GM23248 (cell line): Measurements from ENCODE around the gene NEK11. TPM values are rescaled to one million over a fixed set of nuclear protein-coding genes. Genes with fewer than 3 reads are reported as not detected.

Experiments
- DNase-seq: peaks from one replicate; pipeline ENCODE4 v3.0.0-alpha.2; 2015
- H2AFZ ChIP-seq: fragments of 200-600 bp; sonication (generic); 2 replicates; pipeline ENCODE4 v1.6.1; 2016; ENCODE audit warnings: antibody characterized with exemption
- H3F3A ChIP-seq: fragments of 200-600 bp; sonication (generic); 2 replicates; pipeline ENCODE4 v1.6.1; 2016; ENCODE audit warnings: mild to moderate bottlenecking, antibody characterized with exemption, mixed run types; ENCODE audit not compliant: insufficient read depth
- H3K27ac ChIP-seq: fragments of 200-600 bp; sonication (generic); 2 replicates; pipeline ENCODE4 v1.5.1; 2016; ENCODE audit warnings: mild to moderate bottlenecking
- H3K27me3 ChIP-seq: fragments of 200-600 bp; sonication (generic); replicated peaks from 2 replicates; pipeline ENCODE4 v1.6.1; 2016; ENCODE audit warnings: mild to moderate bottlenecking; ENCODE audit not compliant: insufficient read depth
- H3K36me3 ChIP-seq: fragments of 200-600 bp; sonication (generic); 2 replicates; pipeline ENCODE4 v1.6.1; 2016; ENCODE audit warnings: low read depth, mild to moderate bottlenecking
- H3K4me1 ChIP-seq: fragments of 200-600 bp; sonication (generic); 2 replicates; pipeline ENCODE4 v1.6.1; 2016; ENCODE audit warnings: mild to moderate bottlenecking; ENCODE audit not compliant: insufficient read depth
- H3K4me2 ChIP-seq: fragments of 200-600 bp; sonication (generic); one replicate; pipeline ENCODE4 v1.6.1; 2016; ENCODE audit warnings: mild to moderate bottlenecking; ENCODE audit not compliant: unreplicated experiment
- H3K4me3 ChIP-seq: fragments of 200-600 bp; sonication (generic); 2 replicates; pipeline ENCODE4 v1.5.1; 2016; ENCODE audit warnings: mild to moderate bottlenecking
- H3K79me2 ChIP-seq: fragments of 200-600 bp; sonication (generic); 2 replicates; pipeline ENCODE4 v1.6.1; 2016; ENCODE audit warnings: mild to moderate bottlenecking; ENCODE audit not compliant: insufficient read depth
- H3K9ac ChIP-seq: fragments of 200-600 bp; sonication (generic); 2 replicates; pipeline ENCODE4 v1.6.1; 2016; ENCODE audit warnings: mild to moderate bottlenecking
- H3K9me2 ChIP-seq: fragments of 200-600 bp; sonication (generic); 2 replicates; pipeline ENCODE4 v1.6.1; 2016; ENCODE audit warnings: mixed run types, mild to moderate bottlenecking, moderate library complexity; ENCODE audit not compliant: insufficient read depth
- H3K9me3 ChIP-seq: fragments of 200-600 bp; sonication (generic); one replicate; pipeline ENCODE4 v1.6.1; 2017; ENCODE audit warnings: low read depth
- H4K20me1 ChIP-seq: fragments of 200-600 bp; sonication (generic); 2 replicates; pipeline ENCODE4 v1.6.0; 2016; ENCODE audit not compliant: insufficient read depth
- EZH2 ChIP-seq: fragments of 200-600 bp; sonication (generic); IDR thresholded peaks from 2 replicates; pipeline ENCODE4 v1.6.1; 2018; ENCODE audit warnings: antibody characterized with exemption, mild to moderate bottlenecking; ENCODE audit not compliant: insufficient read depth, poor library complexity, severe bottlenecking
- EZH2phosphoT487 ChIP-seq: fragments of 200-600 bp; sonication (generic); IDR thresholded peaks from 2 replicates; pipeline ENCODE4 v1.6.1; 2018; ENCODE audit warnings: antibody characterized with exemption, moderate library complexity, mild to moderate bottlenecking, low read depth; ENCODE audit not compliant: insufficient read depth
- WGBS, 2 experiments: methylation state at CpG; one replicate each; pipeline ENCODE4 v1.1.6; 2015 to 2017; ENCODE audit warnings: low lambda C conversion rate in 2 of 2, low coverage in 1 of 2; ENCODE audit errors: missing lambda C conversion rate in 2 of 2; 5-methylcytosine and 5-hydroxymethylcytosine counted together
- in situ Hi-C: fragments of 300-500 bp; cut with MboI; formaldehyde crosslinking; loops from 2 replicates; pipeline ENCODE4 v1.15.0; 2020
- polyA plus RNA-seq: library from polyadenylated mRNA; unstranded; fragments of >200 nt; fragmentation: Nextera tagmentation; extraction: Ambion mirVana; gene quantifications from 2 replicates; pipeline ENCODE4 v1.2.1, GENCODE V29; 2016
- total RNA-seq: library from RNA; depleted of rRNA; stranded (reverse); fragments of >200 nt; shearing (Covaris generic); gene quantifications from 2 replicates; pipeline ENCODE4 v1.2.3, GENCODE V29; 2014

The NEK11 gene
- total and polyA plus RNA-seq, 2 experiments from 2014 or later = 7.6 to 18.5 TPM

DNA sequence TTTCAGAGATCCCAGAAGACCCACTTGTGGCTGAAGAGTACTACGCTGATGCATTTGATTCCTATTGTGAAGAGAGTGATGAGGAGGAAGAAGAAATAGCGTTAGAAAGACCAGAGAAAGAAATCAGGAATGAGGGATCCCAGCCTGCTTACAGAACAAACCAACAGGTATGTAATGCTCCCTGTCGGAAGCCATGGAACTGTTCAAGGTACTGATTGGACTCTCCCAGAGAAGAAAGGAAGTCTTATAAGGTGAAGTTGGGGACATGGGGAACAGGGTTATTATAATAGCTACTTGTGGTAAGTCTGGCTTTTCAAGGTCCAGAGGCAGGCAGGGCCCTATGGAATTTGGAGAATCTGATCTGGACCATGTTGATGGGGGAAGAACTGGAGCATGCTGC is 201.8 kb downstream of the NEK11 start:
- in situ Hi-C loops = no loop called here
- no peak for DNase-seq
- H4K20me1 ChIP-seq = no peaks in the 10 kb centered on the region
- H3K79me2 ChIP-seq = no peaks in the 10 kb centered on the region
- H3K9me3 ChIP-seq = no peaks in the 10 kb centered on the region
- no peak overlapping the region for H3K9ac ChIP-seq
- no peak overlapping the region for H3K4me2 ChIP-seq
- no peak overlapping the region for H3K27ac ChIP-seq
- H3F3A ChIP-seq = peaks cover 6% of the 10 kb centered on the region
- peaks cover 10% of the 10 kb centered on the region for H3K4me1 ChIP-seq
- TF ChIP-seq EZH2phosphoT487 = no peak
- no peaks in the 10 kb centered on the region for H3K9me2 ChIP-seq
- no peak overlapping the region for H2AFZ ChIP-seq
- no peak overlapping the region for H3K4me3 ChIP-seq
- H3K36me3 ChIP-seq = no peaks in the 10 kb centered on the region
- H3K27me3 ChIP-seq = no peaks in the 10 kb centered on the region
- WGBS, 2 experiments = 79 to 82% methylated on average over 3 of the region's 3 CpGs

- Histone ChIP-seq H3K79me2 (no peaks in the 10 kb centered on the region), H3K9me3 (no peaks in the 10 kb centered on the region), H3K4me2 (no peak overlapping the region), H3K4me3 (no peak overlapping the region), H3K27ac (no peak overlapping the region), H3F3A (no peaks in the 10 kb centered on the region), H3K9me2 (no peaks in the 10 kb centered on the region), H3K27me3 (no peaks in the 10 kb centered on the region), H2AFZ (no peak overlapping the region), H3K9ac (no peak overlapping the region), H3K36me3 (no peaks in the 10 kb centered on the region), H4K20me1 (no peaks in the 10 kb centered on the region), H3K4me1 (no peaks in the 10 kb centered on the region)
- TF ChIP-seq EZH2 (no peak), EZH2phosphoT487 (no peak)
- WGBS, 2 experiments = 86 to 98% methylated on average over 3 of the region's 3 CpGs
- DNase-seq = peak; percentile 23
- in situ Hi-C loops = no loop called here
These were observed 205.2 kb downstream of the NEK11 start for GRCh38 chr3:131231710-131232389.

DNA sequence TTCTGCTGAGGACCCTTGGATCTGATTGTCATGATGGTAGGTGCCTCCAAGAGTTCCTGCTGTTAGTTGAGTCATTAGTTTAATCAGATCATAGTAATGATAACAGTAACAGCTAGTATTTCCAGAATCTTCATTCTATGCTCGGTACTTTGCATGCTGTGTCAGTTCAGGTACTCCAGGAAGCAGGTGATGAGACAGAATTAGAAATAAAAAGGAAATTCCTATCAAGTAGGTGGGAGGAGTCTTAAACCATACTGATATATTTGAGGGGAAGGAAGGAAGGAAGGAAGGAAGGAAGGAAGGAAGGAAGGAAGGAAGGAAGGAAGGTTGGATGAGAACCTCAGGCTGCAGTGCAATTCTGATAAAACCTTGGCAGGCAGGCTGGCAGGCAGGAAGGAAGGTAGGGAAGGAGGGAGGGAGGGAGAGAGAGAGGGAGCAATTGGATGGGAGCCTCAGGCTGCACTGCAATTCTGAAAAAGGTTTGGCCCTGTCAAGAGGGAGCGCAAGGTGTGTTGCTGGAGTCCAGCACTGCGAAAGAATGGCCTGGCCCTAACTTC is 206.1 kb downstream of the NEK11 start:
- no peak overlapping the region for H3K27ac ChIP-seq
- WGBS, 2 experiments = 98 to 99% methylated on average over 3 of the region's 3 CpGs
- in situ Hi-C loops = no loop called here

GRCh38 chr3:131233900-131234668 is 207.4 kb downstream of the NEK11 start:
- Histone ChIP-seq H3K9ac (no peak overlapping the region), H4K20me1 (no peaks in the 10 kb centered on the region), H3K36me3 (no peaks in the 10 kb centered on the region), H3F3A (no peaks in the 10 kb centered on the region), H3K4me3 (no peak overlapping the region), H3K9me2 (no peaks in the 10 kb centered on the region), H3K27ac (no peak overlapping the region), H3K4me2 (no peak overlapping the region), H3K27me3 (no peaks in the 10 kb centered on the region), H3K4me1 (no peaks in the 10 kb centered on the region), H3K9me3 (no peaks in the 10 kb centered on the region), H3K79me2 (no peaks in the 10 kb centered on the region), H2AFZ (no peak overlapping the region)
- WGBS, 2 experiments = 56 to 61% methylated on average over 5 of the region's 5 CpGs
- no peak for DNase-seq
- TF ChIP-seq EZH2 = no peak
- no peak for TF ChIP-seq EZH2phosphoT487
- in situ Hi-C loops = no loop called here

More for the DNA sequence above, 206.1 kb downstream of the NEK11 start:
- Histone ChIP-seq H3K27me3 (no peaks in the 10 kb centered on the region), H3K9ac (no peak overlapping the region), H3K36me3 (no peaks in the 10 kb centered on the region), H3K4me1 (no peaks in the 10 kb centered on the region), H3K4me3 (no peak overlapping the region), H2AFZ (no peak overlapping the region), H3K4me2 (no peak overlapping the region), H3K9me3 (no peaks in the 10 kb centered on the region), H3K9me2 (no peaks in the 10 kb centered on the region), H3K79me2 (no peaks in the 10 kb centered on the region), H4K20me1 (no peaks in the 10 kb centered on the region), H3F3A (no peaks in the 10 kb centered on the region)
- DNase-seq = no peak
- no peak for TF ChIP-seq EZH2phosphoT487
- TF ChIP-seq EZH2 = no peak
